ENCODE measurements around the gene SCYL2. TPM values are rescaled to one million over a fixed set of nuclear protein-coding genes. Genes with fewer than 3 reads are reported as not detected.
"Not testable (repeated sequence)": the region's sequence is repeated elsewhere in the genome, so short reads cannot be mapped to it uniquely, and the experiment has no call there.

The SCYL2 gene
- total RNA-seq, 1 donor from 2014 or later: 31.8 TPM

GRCh38 chr12:100267603-100268281 is 765 bp downstream of the SCYL2 start:
- Mint-ChIP-seq H3K4me1 (ENCODE audit: low read depth) (peaks cover 30% of the 10 kb centered on the region), H3K27me3 (ENCODE audit: low read depth) (no peaks in the 10 kb centered on the region), H3K4me3 (ENCODE audit: low read depth) (peak overlapping the region; percentile 95), H3K27ac (peak overlapping the region; percentile 76), H3K36me3 (ENCODE audit: low read depth) (peaks cover 11% of the 10 kb centered on the region), H3K9me3 (no peaks in the 10 kb centered on the region)
- intact Hi-C loops (cut with micrococcal nuclease): loop anchor here (1.0 to 10.0 kb wide), 6 partner anchors 45 to 1797 kb away; partner anchors contain the start of genes ACTR6, GAS2L3 and WASHC3
- peak; percentile 32 for DNase-seq (ENCODE audit: low spot score)

DNA sequence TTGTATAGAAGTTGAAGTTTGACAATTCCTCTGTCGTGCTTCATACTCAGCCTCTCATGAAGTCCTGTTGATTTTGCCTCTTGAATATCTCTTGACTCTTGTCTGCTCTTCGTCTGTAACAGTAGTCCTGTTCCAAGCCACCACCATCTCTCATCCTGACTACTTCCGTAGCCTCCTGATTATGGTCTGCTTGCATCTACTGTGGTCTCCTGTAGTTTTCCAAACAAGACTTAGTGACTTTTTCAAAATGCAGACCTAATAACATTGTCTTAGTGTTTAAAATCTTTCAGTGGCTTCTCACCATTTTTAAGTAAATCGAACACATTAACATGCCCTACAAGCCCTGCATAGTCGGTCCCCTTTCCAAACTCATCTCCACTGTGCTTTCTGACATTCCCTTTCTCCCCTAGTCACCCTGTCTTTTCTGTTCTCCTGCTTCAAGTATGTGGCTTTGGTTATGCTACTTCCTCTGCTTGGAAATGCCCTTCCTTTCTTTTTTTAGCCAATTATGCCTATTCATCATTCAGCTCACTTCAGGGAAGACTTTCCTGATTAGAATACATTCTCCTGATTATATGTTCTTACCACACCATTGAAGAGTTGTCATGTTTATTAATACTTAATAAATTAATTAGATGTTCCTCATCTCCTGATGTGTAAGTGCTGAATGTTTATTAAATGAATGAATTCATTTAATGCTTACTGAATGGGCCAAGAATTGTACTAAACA is 2.0 kb downstream of the SCYL2 start:
- H3K4me1 Mint-ChIP-seq (ENCODE audit: low read depth): peaks cover 41% of the 10 kb centered on the region
- H3K27me3 Mint-ChIP-seq (ENCODE audit: low read depth): no peaks in the 10 kb centered on the region
- DNase-seq (ENCODE audit: low spot score): no peak
- H3K9me3 Mint-ChIP-seq: no peaks in the 10 kb centered on the region
- intact Hi-C loops (cut with micrococcal nuclease): loop anchor here (5.0 to 10.0 kb wide), 4 partner anchors 43 to 1796 kb away; partner anchors contain the start of gene WASHC3
- peak overlapping the region; percentile 4 for H3K27ac Mint-ChIP-seq
- peaks cover 11% of the 10 kb centered on the region for H3K36me3 Mint-ChIP-seq (ENCODE audit: low read depth)
- H3K4me3 Mint-ChIP-seq (ENCODE audit: low read depth): peak overlapping the region; percentile 95

- Mint-ChIP-seq H3K9me3 (no peaks in the 10 kb centered on the region), H3K27ac (no peak overlapping the region), H3K36me3 (ENCODE audit: low read depth) (peaks cover 25% of the 10 kb centered on the region), H3K4me1 (ENCODE audit: low read depth) (peaks cover 47% of the 10 kb centered on the region), H3K27me3 (ENCODE audit: low read depth) (no peaks in the 10 kb centered on the region), H3K4me3 (ENCODE audit: low read depth) (no peak overlapping the region)
- no peak for DNase-seq (ENCODE audit: low spot score)
- intact Hi-C loops (cut with micrococcal nuclease): no loop called here
These were observed 6.8 kb downstream of the SCYL2 start for GRCh38 chr12:100273782-100274181.

- Mint-ChIP-seq H3K27ac (no peak overlapping the region), H3K4me1 (ENCODE audit: low read depth) (peaks cover 43% of the 10 kb centered on the region), H3K27me3 (ENCODE audit: low read depth) (no peaks in the 10 kb centered on the region), H3K4me3 (ENCODE audit: low read depth) (no peak overlapping the region), H3K9me3 (no peaks in the 10 kb centered on the region), H3K36me3 (ENCODE audit: low read depth) (peaks cover 21% of the 10 kb centered on the region)
- intact Hi-C loops (cut with micrococcal nuclease): no loop called here
- DNase-seq (ENCODE audit: low spot score): no peak
These were observed 7.3 kb downstream of the SCYL2 start for GRCh38 chr12:100274291-100274690.

DNA sequence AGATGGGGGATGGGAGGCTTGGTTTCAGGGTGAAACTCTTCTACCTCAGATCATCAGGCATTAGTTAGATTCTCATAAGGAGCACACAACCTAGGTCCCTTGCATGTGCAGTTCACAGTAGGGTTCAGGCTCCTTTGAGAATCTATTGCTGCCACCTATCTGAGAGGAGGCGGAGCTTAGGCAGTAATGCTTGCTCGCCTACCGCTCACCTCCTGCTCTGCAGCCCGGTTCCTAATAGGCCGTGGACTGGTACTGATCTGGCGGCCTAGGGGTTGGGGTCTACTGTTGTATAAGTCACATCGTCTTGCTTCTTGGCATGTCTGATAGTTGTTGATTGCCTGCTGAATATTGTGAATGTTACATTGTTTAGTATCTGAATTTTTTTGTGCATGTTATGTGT is 12.2 kb downstream of the SCYL2 start:
- H3K27me3 Mint-ChIP-seq (ENCODE audit: low read depth): no peaks in the 10 kb centered on the region
- intact Hi-C loops (cut with micrococcal nuclease): no loop called here
- H3K36me3 Mint-ChIP-seq (ENCODE audit: low read depth): peaks cover 27% of the 10 kb centered on the region
- no peak for DNase-seq (ENCODE audit: low spot score)
- peaks cover 16% of the 10 kb centered on the region for H3K4me1 Mint-ChIP-seq (ENCODE audit: low read depth)
- H3K9me3 Mint-ChIP-seq: no peaks in the 10 kb centered on the region
- H3K27ac Mint-ChIP-seq: no peak overlapping the region
- H3K4me3 Mint-ChIP-seq (ENCODE audit: low read depth): no peak overlapping the region

DNA sequence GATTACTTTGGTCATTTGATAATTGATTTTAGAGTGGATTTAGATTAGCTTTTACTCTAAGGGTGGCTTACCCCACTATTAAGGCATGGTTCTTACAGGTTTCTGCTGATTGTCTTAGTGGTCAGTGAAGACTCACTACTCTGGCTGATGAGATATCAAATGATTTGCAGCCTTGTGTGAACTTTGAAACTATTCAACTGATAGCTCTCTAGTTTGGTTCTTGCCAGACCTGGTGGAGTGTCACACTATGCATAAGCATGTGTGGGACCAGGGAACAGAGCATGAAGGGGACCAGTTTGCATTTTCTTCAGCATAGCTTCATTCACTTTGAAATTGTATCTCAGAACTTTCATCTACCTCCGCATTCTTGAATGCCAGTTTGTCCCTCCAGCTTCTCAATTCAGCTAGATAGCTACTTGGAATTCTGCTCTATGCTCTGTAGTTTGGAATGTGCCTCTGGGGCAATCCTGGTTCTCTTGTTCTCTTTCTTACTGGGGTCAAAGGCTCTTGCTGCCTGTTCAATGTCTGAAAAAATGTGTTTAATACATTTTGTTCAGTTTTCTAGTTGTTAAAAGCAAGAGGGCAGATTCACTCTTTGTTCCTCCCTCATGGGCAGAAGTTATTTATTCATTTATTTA is 12.7 kb downstream of the SCYL2 start:
- Mint-ChIP-seq H3K36me3 (ENCODE audit: low read depth) (peaks cover 22% of the 10 kb centered on the region), H3K4me3 (ENCODE audit: low read depth) (no peak overlapping the region), H3K27me3 (ENCODE audit: low read depth) (no peaks in the 10 kb centered on the region), H3K27ac (no peak overlapping the region), H3K4me1 (ENCODE audit: low read depth) (peaks cover 12% of the 10 kb centered on the region), H3K9me3 (no peaks in the 10 kb centered on the region)
- intact Hi-C loops (cut with micrococcal nuclease): no loop called here
- no peak for DNase-seq (ENCODE audit: low spot score)

- DNase-seq (ENCODE audit: low spot score); H3K4me3 Mint-ChIP-seq (ENCODE audit: low read depth); H3K27me3 Mint-ChIP-seq (ENCODE audit: low read depth); H3K9me3 Mint-ChIP-seq; H3K27ac Mint-ChIP-seq; H3K4me1 Mint-ChIP-seq (ENCODE audit: low read depth); intact Hi-C loops (cut with micrococcal nuclease): not testable (repeated sequence)
- H3K36me3 Mint-ChIP-seq (ENCODE audit: low read depth): peaks cover 17% of the 10 kb centered on the region
These were observed 17.6 kb downstream of the SCYL2 start for GRCh38 chr12:100284556-100284955.

DNA sequence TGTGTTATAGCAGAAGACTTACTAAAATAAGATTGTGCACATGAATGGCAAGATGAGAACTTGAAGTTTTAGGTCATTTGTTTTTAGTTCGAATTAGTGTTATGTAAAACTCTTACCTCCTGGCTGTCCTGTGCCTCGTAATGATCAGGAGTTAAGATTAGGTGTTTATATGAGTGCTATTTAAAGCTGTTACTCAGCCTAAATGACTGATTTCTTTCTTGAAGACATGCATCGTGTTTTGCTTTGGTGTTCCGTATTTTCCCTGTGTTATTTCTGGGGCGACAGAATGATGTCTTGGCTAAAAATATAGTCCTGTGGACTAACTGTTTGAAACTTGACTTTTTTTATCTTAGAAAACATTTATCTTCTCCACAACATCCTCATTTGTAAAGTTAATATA is 22.1 kb downstream of the SCYL2 start:
- Mint-ChIP-seq H3K36me3 (ENCODE audit: low read depth) (peaks cover 22% of the 10 kb centered on the region), H3K4me3 (ENCODE audit: low read depth) (no peak overlapping the region), H3K27me3 (ENCODE audit: low read depth) (no peaks in the 10 kb centered on the region), H3K27ac (no peak overlapping the region), H3K9me3 (no peaks in the 10 kb centered on the region), H3K4me1 (ENCODE audit: low read depth) (no peaks in the 10 kb centered on the region)
- no peak for DNase-seq (ENCODE audit: low spot score)
- intact Hi-C loops (cut with micrococcal nuclease): no loop called here

- Mint-ChIP-seq H3K4me1 (ENCODE audit: low read depth) (no peaks in the 10 kb centered on the region), H3K4me3 (ENCODE audit: low read depth) (no peak overlapping the region), H3K9me3 (no peaks in the 10 kb centered on the region), H3K36me3 (ENCODE audit: low read depth) (peaks cover 21% of the 10 kb centered on the region), H3K27me3 (ENCODE audit: low read depth) (no peaks in the 10 kb centered on the region), H3K27ac (no peak overlapping the region)
- intact Hi-C loops (cut with micrococcal nuclease): no loop called here
- DNase-seq (ENCODE audit: low spot score): no peak
These were observed 23.0 kb downstream of the SCYL2 start for GRCh38 chr12:100290016-100290415.

GRCh38 chr12:100293017-100293416 is 26.0 kb downstream of the SCYL2 start:
- Mint-ChIP-seq H3K36me3 (ENCODE audit: low read depth) (peaks cover 24% of the 10 kb centered on the region), H3K9me3 (no peaks in the 10 kb centered on the region), H3K4me1 (ENCODE audit: low read depth) (no peaks in the 10 kb centered on the region), H3K4me3 (ENCODE audit: low read depth) (no peak overlapping the region), H3K27me3 (ENCODE audit: low read depth) (no peaks in the 10 kb centered on the region), H3K27ac (no peak overlapping the region)
- no peak for DNase-seq (ENCODE audit: low spot score)
- intact Hi-C loops (cut with micrococcal nuclease): no loop called here

GRCh38 chr12:100294366-100294765 is 27.4 kb downstream of the SCYL2 start:
- H3K4me1 Mint-ChIP-seq (ENCODE audit: low read depth); H3K9me3 Mint-ChIP-seq; intact Hi-C loops (cut with micrococcal nuclease); H3K27ac Mint-ChIP-seq; H3K4me3 Mint-ChIP-seq (ENCODE audit: low read depth); H3K27me3 Mint-ChIP-seq (ENCODE audit: low read depth); DNase-seq (ENCODE audit: low spot score): not testable (repeated sequence)
- H3K36me3 Mint-ChIP-seq (ENCODE audit: low read depth): peaks cover 31% of the 10 kb centered on the region

DNA sequence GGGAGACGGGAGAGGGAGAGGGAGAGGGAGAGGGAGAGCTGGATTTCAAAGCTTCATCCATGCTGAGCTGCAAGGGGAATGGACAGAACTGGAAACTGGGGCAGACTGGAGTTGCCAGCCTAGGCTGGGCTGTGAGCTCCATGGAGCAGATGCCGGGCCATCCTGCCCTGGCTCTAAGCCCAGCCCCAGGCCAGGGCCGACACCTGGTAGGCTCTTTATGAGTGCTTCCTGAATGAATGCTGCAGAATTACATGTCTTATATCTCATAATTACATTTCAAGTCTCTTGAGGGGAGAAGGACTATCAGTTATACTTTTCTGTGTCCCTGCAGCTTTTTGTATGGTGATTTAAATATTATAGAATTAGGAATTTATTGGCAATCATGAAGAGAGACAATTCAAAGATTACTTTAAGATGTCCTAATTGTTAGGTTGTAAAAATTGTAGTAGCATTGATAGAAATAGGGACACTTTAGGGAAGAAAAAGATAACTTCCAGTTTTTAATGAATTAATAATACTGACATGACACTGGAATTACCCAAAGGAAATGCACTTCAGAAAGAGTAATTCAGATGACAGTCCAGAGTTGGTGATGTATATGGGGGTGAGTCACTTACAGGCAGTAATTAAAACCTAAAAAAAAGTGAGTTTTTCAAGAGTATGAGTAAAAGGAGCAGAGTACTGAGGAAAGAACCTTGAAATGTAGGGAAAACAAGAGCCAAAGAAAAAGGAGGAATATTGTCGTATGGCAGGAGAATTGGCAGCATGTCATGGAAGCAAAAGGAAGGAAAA is 29.0 kb downstream of the SCYL2 start:
- Mint-ChIP-seq H3K27me3 (ENCODE audit: low read depth) (no peaks in the 10 kb centered on the region), H3K4me1 (ENCODE audit: low read depth) (no peaks in the 10 kb centered on the region), H3K4me3 (ENCODE audit: low read depth) (no peak overlapping the region), H3K9me3 (peaks cover 6% of the 10 kb centered on the region), H3K27ac (no peak overlapping the region), H3K36me3 (ENCODE audit: low read depth) (peaks cover 39% of the 10 kb centered on the region)
- DNase-seq (ENCODE audit: low spot score): no peak
- intact Hi-C loops (cut with micrococcal nuclease): no loop called here
